ENCODE measurements around the gene BMP10. TPM values are rescaled to one million over a fixed set of nuclear protein-coding genes. Genes with fewer than 3 reads are reported as not detected.

Gene BMP10
- total and polyA plus RNA-seq, 4 donors = not detected

Other genes with a start within 250 kb of the BMP10 start
- 1 to 10 TPM; 2.2 to 5.8 TPM for gene PROKR1, start 227.8 kb downstream of the BMP10 start, total RNA-seq
- 1 to 10 TPM; 4.8 to 5.0 TPM for gene PROKR1, start 227.8 kb downstream of the BMP10 start, polyA plus RNA-seq (ENCODE audit: insufficient read length in 2 of 2)
- 1 to 10 TPM; 6.5 to 7.2 TPM for gene ARHGAP25, start 136.6 kb downstream of the BMP10 start, total RNA-seq
- 1 to 10 TPM; 3.9 to 4.3 TPM for gene ARHGAP25, start 136.6 kb downstream of the BMP10 start, polyA plus RNA-seq (ENCODE audit: insufficient read length in 2 of 2)
- gene GKN2, start 81.5 kb upstream of the BMP10 start, total RNA-seq = not detected
- gene GKN2, start 81.5 kb upstream of the BMP10 start, polyA plus RNA-seq (ENCODE audit: insufficient read length in 2 of 2) = not detected
- gene GKN1, start 103.2 kb upstream of the BMP10 start, total RNA-seq = not detected
- gene GKN1, start 103.2 kb upstream of the BMP10 start, polyA plus RNA-seq (ENCODE audit: insufficient read length in 2 of 2) = not detected
- 10 to 100 TPM; 45.7 to 65.0 TPM for gene ANTXR1, start 141.8 kb upstream of the BMP10 start, total RNA-seq
- gene ANTXR1, start 141.8 kb upstream of the BMP10 start, polyA plus RNA-seq (ENCODE audit: insufficient read length in 2 of 2) = 10 to 100 TPM; 47.5 to 47.8 TPM